Stimulated activated CD4-positive, alpha-beta T cell treated with anti-CD3 and anti-CD28 coated beads, Interleukin-1b, Interleukin-23, amount 100 ng/mL, for 48 hours (primary cell): ENCODE results near the gene GHRH.

ENCODE experiments used
- DNase-seq: peaks from one replicate; pipeline ENCODE4 v3.0.0-alpha.2; 2020

Gene GHRH

DNA sequence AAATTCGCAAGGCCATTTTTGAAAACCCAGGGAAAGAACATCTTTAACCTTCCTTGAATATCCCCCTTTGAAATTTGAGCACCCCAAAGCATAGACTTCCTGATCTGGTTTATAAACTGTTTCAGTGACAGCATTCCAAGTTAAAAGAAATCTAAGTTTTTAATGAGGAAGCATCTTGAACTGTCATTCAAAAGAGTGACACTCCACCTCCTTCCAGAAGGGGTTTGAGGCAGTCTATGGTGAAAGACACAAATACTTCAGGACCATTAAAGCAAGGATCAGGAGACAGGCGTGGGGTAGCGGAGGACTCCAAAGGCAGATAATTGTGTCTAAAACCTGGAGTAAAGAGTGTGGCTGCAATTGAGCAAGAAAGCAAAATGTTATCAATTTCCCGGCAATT is 691 bp downstream of the GHRH start:
- DNase-seq, result no peak

DNA sequence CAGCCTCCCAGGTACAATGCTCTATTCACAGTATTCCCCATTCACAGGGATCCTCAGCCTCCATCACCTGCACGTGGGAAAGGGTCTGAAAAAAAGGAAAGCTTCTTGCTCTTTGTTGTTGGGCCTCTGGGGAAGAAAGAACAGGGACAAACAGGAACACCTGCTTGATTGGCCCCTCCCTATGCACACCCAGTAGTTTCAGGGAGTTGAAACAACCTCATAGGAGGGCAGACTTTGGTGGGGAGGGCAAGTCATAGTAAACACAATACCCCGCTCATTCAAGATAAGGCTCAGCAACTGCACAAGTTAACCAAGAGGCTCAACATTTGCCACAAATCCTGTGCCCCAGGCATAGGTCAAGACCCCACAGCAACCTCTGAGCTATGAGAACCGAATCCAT is 1.7 kb downstream of the GHRH start:
- no peak for DNase-seq

DNA sequence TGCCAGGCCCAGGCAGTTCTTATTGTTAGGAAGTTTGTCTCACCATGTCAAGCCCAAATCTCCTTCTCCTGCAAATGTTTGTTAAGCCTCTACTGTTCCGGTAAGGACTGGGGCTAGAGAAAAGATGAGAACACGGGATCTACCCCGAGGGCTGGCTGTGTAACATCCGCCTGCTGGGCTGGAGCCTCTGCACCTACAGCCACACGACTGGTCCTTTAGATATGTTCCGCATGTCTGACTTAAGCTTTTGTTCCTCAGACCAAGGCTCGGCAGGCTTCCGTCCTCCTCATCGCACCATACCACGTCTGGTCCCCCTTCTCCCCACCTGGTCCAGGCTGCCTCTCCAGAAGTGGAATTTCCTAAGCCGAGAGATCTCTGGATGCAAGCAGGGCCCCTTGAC is 2.6 kb downstream of the GHRH start:
- DNase-seq, result no peak

DNA sequence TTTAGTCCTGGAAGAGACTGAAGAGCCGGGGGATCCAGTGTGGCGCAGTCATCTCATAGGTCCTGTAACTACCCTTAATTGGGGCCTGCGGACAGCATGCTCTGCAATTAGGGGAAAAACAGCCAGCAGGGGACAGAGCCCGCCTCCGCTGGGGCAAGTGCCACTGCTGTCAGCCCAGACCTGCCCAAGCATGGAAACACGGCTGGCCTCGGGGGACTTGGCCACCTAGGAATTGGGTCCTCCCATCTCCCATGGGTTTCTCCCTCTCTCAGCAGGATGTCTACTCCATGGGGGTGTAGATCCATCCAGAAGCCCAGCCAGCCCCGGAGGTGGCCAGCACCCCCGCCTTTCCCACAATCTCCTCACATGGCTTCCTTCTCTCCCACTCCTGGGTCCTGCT is 3.6 kb downstream of the GHRH start:
- DNase-seq, result no peak

DNA sequence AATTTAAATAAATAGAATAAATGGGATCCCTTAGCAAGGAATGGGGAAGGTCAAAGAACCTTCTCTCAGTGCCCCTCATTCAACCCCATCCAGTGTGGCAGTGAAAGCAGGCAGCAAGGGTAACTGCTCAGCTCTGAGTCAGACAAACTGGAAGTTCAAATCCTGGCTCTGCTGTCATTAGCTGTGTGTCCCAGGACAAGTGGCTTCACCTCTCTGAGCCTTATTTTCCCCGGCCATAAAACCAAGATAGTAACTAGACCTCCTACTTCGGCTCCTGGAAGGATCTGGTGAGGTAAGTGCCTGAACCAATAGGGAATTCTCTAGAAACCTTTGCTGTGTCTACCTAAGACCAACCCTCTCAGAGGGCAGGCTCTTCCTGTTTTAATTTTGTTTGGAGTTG is 4.1 kb downstream of the GHRH start:
- DNase-seq, result no peak

DNA sequence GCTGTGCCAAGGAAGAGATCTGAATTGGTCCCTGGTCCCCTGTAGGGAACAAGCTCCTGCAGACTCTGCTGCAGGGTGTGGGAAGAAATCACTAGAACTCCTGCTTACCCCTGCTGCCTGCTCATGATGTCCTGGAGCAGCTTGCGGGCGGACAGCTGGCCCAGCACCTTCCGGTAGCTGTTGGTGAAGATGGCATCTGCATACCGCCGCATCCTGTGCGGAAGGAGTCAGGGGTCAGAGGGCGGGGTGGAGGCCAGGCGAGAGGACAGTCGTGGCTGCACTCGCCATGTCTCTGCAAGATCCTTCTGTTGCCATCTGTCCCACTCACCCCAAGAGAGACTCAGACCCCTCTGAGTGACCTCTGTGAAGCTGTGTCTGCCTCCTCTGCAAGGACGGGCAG is 5.3 kb downstream of the GHRH start:
- no peak for DNase-seq

DNA sequence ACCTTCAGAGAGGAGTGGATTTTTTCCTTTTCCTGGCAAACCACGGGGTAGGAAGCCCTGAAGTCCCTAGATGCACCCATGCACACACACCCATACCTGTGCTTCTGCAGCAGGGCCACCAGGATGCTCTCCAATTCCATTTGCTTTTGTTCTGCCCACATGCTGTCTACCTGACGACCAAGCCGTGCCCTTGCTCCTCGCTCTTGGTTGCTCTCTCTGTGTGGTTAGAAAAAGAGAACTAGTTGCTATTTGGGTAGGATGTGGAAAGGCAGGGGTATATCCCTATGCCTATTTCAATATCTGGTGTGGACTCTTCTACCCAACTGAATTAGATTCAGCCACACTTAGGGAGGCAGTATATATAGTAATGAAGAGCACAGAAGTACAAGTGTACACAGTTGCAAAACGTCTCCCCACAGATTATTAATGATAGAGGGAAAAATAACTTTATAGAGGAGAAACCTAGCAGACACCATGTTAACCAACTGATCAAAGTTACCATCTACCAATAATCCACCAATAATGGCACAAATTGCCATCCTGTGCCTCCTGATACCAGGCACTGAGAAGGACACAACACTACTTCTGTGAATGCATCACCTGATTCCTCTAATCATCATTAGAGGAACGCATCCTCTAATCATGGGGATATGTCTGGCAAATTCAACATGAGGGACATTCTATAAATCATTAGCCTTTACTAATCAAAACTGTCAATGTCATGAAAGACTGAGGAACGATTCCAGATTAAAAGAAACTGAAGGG is 7.3 kb downstream of the GHRH start:
- no peak for DNase-seq

DNA sequence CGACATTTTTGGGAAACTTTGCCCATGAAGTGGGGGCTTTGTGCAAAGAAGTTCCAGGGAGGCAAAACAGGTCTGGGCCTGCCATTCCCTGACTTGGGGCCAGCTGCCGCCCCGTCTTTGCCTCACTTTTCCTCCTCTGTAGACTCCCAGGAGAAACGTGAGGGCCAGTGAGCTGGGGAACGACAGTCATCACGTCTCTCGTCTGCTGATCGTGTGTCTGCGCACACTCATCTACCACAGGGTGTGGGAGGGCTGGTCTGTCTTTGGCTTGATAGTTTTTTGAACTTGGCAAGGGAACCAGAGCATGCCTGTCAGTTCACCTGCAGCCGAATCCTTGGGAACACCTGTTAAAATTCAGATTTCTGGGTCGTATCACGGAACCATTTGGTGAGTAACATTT is 8.5 kb downstream of the GHRH start:
- DNase-seq, result no peak

DNA sequence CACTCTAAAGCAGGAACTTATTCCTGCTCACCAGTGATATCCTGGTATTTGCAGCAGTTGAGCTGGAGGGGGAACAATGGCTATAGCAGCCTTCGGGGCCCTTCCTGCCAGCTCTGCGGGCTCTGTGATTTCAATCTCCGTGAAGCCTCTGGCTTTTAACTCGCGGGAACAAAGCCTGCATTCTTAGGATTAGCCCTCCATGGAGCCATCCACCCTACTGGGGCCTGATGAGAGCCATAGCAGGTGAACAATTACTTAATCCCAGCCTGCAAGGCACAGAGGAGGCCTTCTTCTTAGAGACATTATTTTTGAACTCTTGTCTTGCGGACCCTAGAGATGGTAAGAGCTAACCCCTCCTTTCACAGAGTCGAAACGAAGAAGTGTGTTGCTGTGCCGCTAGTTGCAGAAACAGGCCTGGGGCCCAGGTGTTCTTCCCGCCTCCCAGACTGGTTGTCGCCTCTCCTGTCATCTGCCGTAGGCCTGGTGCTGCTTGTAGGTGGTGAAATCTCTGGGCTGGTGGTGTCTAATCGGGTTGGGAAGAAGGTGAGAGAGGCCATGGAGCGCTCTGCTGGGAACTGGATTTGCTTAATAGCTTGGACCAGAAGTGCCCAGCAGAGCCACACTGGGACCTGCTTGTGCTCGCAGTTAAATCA is 9.7 kb downstream of the GHRH start:
- DNase-seq, result no peak

DNA sequence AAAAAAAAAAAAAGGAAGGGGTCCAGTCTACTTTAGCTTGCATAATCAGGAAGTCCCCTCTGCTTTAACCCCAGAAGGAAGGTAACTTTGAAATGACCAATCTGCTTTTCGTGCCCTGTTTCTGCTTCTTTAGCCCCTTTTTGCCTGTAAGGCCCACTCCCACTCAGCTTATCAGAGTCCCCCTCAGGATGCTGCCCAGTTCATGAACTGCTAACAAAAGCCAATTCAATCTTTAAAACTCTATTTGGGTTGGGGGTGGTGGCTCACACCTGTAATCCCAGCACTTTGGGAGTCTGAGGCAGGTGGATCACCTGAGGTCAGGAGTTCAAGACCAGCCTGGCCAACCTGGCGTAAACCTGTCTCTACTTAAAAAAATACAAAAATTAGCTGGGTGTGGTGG is 12.3 kb downstream of the GHRH start:
- DNase-seq, result no peak

DNA sequence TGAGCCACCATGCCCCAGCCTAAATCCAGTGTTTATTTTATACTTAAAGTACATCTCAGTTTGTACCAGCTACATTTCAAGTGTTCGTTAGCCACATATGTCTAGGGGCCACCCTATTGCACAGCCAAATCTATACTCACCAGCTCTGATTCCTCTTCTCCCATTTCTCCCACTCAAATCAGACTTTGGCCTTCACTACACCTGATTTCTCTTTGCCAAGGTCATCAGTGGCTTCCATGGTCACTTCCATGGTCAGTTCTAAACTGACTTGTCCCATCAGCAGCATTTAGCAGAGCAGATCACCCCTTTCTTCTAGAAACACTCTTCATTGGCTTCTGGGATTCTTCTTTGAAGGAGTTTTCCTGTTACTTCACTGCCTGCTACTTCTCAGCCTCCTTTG is 14.1 kb downstream of the GHRH start:
- no peak for DNase-seq

DNA sequence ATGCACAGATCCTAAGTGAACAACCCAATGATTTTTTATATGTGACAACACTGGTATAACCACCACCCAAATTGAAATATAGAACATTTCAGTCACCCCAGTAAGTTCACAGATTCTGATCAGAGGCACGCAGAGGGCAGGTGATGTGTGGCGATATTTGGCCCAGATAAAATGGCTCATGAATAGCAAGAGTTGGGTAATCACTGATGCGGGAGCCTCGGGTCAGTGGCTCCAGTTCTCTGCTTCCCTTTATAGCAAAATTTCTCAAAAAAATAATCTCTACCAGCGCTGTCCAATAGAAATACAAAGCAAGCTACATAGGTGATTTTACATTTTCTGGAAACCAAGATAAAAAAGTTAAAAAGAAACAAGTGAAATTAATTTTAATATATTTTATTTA is 14.9 kb downstream of the GHRH start:
- DNase-seq, result no peak

DNA sequence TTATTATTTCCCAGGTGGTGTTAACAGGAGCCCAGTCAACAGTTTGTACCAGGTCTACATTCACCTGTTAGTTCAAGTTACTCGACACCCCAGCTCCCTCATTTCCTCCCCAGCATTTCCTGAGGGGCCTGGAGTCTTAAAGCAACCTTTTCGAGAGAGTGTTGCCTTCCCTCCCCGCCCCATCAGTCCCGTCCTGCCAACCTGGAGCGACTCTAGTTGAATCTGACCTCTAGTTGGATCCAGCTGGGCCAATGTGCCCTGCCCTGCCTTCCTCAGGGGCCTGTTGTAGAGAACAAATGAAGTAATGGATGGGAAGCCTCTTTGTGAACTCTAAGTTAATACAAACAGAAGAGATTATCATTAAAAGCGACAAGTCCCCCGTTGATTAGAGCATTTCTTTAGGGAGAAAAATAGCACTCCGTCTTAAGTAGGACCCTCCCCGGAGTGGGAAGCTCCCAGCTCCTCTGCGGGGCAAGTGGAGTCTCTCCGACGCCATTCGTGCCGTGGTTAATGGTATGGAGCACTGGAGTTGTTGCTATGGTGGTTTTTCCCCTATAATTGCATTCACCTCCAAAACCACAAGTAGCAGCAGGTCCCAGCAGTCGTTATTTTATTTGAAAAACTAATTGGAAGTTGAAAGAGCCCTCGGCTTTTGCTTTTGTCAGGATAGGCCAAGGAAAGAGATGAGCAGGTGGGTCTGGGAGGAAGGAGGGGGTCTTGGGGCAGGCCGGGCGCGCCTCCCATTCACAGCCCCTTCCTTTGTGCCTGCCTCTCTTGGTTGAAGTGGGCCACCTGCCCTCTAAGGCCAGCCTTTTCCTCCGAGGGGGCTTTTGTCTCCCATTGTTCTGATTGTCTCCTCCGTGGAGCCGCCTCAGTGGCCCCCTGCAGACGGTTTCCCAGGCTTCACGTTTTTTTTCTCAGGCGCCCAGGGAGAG is 16.1 kb downstream of the GHRH start:
- no peak for DNase-seq

DNA sequence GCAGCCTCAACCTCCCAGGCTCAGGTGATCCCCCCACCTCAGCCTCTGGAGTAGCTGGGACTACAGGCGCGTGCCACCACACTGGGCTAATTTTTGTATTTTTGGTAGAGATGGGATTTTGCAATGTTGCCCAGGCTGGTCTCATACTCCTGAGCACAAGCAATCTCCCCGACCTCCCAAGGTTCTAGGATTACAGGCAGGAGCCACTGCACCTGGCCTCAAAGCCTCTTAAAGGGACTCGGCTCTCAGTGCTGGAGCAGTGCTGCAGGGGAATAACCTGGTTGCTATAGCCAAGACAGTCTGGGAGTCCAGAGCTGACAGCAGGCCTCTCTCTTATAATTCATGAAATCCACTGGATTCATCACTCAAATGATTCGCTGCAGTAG is 17.0 kb downstream of the GHRH start:
- DNase-seq, result no peak

DNA sequence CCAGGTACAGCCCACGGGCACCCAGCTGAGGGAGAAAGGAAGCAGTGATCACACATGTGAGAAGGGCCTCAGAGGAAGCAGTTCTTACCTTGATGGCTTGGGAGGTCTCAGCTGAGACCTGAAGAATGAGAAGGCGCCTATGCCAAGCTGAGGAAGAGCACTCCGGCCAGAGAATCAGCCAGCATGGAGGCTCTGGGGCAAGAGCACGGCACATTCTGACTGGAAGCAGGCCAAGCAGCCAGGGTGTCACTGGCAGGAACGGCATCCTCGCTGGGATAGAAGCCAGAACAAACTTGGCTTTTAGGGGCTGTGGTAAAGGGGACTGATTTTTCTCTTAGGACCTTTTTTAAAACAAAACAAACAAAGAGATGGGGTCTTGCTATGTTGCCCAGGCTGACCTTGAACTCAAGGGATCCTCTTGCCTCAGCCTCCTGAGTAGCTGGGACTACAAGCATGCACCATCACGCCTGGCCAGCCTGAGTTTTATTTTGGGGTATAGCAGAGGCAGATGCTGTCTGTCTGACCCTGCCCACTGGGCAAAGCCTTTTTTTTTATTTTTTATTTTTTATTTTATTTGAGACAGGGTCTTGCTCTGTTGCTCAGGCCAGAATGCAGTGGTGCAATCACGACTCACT is 17.6 kb downstream of the GHRH start:
- no peak for DNase-seq

DNA sequence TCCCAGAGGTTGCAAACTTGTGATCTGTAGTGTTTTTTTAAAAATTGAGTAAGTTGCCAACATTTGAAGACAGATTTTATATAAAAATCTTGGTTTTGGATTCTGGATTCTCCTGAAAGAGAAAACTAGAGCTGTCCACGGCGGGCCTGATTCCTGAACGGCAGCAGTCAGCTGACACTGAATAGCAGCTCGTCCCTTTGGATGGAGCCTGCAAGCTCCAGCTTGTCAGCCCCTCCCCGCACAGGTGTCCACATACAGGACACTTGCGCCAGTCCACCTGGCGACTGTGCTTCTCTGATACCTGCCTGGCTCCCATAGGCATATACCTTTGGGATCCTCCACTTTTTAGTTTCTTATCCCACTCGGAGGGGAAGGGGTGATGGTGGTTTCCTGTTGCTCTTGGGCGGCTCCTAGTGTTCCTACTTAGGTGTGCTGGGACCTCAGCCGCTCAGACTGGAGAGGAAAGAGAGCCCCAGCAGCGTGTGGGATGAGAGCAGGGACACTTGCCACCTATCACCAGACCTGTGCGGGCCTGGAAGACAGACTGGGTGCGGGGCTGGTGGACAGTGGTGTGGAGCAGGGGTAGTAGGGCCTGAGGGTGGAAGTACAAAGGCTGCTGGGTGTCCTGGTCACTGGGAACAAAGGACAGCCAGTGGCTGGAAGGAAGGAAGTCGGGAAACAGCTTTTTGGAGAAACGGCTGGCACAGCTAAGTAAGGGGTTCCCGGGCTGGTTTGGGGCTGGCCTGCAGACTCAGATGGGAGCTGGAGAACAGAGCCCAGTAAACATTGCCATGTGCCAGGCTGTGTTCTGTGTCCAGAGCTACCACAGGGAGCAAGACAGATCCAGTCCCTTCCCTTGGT is 18.3 kb downstream of the GHRH start:
- no peak for DNase-seq

DNA sequence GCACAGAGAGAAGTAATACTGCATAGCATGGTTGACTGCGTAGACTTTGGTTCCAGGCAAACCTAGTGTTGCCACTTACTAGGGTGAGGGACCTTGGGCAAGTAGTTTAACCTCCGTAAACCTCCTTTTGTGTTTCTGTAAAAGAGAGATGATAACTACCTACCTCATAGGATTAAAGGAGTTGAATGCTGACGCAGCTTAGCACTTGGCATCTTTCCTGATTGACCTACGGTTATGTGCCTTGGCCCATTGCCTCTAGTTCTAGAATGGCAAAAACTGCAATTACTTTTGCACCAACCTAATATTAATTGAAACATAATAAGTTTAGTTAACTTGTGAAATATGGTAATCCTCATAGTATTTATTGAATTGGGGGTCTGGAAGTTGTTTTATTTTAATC is 19.1 kb downstream of the GHRH start:
- no peak for DNase-seq

DNA sequence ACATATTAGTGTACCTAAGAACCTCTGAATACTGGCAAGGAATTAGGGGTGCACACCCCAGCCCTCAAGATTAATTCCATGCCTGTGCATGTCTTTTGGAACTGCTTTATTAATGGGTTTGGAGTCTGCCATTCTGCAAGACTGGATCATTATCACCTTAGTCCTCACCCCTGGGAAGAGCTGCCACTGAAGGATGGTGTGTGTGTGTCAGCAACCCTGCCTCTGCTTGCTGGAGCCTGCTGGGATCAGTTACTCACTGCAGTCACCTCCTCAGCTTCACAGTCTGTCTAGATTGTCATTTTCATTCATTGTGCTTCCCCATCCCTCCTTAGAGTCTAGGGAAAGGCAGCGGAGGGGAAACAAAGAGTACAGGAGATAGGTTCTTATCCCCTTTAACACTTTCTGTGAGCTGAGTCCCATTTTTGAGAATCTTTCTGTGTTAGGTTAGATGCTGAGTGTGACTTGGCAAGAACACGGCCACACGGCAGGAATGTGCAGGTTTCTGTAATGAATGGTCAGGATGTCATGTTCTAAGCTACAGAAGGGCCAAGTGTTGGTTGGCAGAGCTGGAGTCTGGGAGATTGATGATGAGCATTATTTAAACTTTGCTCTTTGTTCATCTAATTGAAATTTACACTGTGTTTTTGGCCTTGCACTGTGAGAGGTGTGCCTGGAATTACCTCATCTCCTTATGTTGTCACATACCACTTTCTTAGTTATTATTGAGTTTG is 21.1 kb downstream of the GHRH start:
- no peak for DNase-seq

DNA sequence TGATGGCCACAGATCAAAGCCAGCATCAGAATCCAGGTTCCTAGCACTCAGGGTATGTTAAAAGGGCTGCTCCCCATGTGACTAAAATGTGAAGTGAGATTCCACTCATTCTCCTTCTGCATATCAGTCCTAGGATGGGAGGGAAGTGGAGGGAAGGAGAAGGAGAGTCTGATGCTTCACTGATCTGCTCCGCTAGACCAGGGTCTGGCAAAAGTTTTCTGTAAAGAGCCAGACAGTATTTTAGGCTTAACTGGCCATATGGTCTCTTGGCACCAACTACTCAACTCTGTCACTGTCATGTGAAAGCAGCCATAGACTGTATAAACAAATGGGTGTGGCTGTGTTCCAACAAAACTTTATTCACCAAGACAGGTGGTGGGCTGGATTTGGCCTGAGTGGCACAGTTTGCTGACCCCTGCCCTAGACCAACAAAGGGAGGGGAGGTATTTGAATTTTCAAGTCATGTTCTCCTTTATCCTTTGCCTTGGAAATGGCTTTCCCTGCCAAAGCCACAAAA is 22.6 kb downstream of the GHRH start:
- DNase-seq, result no peak

DNA sequence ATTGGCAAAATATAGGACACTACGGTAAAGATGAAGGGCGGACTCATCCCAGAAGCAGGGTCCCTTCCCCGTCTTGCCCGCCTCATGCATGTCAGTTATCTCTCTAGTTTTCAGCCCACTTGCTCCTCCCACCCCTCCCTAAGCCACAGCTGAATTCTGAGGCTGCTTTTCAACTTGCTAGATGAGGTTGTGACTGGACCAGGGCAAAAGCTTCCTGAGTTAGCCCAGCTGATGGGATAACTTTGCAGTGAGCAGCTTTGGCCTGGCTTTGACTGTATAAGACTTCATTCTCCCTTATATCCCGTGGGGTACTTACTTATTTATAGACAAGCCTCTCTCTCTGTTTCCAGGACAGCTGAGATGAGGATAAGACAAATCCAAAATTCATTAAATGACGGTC is 23.2 kb downstream of the GHRH start:
- DNase-seq, result no peak

DNA sequence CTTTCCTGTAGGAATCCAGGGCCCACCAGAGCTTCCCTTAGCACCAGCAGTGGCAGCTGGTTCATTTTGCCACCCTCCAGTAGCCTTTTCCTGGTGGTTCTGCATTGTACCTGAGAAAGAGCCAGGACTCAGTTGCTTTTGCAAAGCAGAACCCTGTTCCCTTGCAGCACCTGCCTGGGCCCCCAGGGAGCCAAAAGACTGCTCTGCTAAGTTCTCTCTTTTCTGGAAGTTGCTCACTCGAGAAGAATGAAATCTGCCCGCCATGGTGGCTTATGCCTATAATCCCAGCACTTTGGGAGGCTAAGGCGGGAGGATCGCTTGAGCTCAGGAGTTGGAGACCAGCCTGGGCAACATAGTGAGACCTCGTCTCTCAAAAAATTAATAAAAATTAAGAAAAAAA is 24.0 kb downstream of the GHRH start:
- no peak for DNase-seq
